ENCODE data around the gene RABL3. TPM values are rescaled to one million over a fixed set of nuclear protein-coding genes. Genes with fewer than 3 reads are reported as not detected.

RABL3 gene
- total RNA-seq, 3 donors from 2014 or later, result 30.8 to 39.8 (median 36.5) TPM

DNA sequence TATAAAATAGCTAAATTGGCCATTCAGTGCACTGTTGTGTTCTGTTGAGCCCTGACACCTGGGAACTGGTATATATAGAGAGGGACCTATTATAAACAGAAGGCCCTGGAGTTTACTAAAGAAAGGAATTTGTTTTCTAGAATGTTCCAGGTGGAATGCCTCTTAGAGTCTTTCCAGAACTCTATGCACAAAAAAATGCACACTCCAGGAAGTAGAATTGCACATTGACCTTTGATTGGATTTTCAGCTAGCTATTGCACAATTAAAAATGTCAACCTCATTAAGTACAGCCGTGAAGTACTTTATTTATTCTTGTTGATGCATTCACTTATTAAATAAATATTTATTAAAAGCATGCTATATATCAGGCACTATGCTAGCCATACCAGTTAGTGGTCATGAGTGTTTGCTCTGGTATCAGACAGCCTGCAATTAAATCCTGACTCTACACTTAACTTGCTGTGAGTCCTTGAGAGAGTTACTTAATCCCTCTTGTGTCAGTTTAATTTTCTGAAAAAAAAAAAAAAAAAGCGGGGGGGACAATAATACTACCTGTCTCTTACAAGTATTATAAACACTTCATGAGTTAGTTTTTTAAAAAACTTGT, 105.4 kb downstream of the RABL3 start:
- peaks cover 10% of the 10 kb centered on the region for H3K4me1 Mint-ChIP-seq (ENCODE audit: low read depth)
- DNase-seq (no peak), ATAC-seq (no peak)
- H3K4me3 Mint-ChIP-seq, result no peak overlapping the region
- H3K36me3 Mint-ChIP-seq (ENCODE audit: insufficient read depth), result peaks cover 3% of the 10 kb centered on the region
- H3K27me3 Mint-ChIP-seq (ENCODE audit: low read depth), result no peaks in the 10 kb centered on the region
- H3K9me3 Mint-ChIP-seq, result peaks cover 5% of the 10 kb centered on the region

Other genes with a start within 250 kb of the RABL3 start
- 100 to 1,000 TPM in 2 of 3 donors, 10 to 100 TPM in 1; 93.2 to 108 (median 104) TPM for gene NDUFB4, start 146.2 kb downstream of the RABL3 start, total RNA-seq
- gene HGD, start 60.3 kb downstream of the RABL3 start, total RNA-seq, result under 1 TPM; 0.38 to 0.90 (median 0.49) TPM
- 10 to 100 TPM; 22.6 to 25.5 (median 24.9) TPM for gene GTF2E1, start 228 bp upstream of the RABL3 start, total RNA-seq
- not detected for gene STXBP5L, start 165.7 kb upstream of the RABL3 start, total RNA-seq